Testis (tissue), 3 donors: Measurements from ENCODE around the gene NINL. TPM values are rescaled to one million over a fixed set of nuclear protein-coding genes. Genes with fewer than 3 reads are reported as not detected.

Experiments used
- DNase-seq: peaks from one replicate; pipeline ENCODE4 v3.0.0-alpha.2; 2019
- H3K27ac ChIP-seq, 2 donors: fragments of 200-600 bp; sonication (generic); one replicate each; pipeline ENCODE4 v1.5.1; 2019
- H3K27me3 ChIP-seq: fragments of 200-600 bp; sonication (generic); one replicate; pipeline ENCODE4 v1.5.1; 2019
- H3K36me3 ChIP-seq: fragments of 200-600 bp; sonication (generic); one replicate; pipeline ENCODE4 v1.5.1; 2017; ENCODE audit warnings: low read depth; ENCODE audit errors: missing control alignments
- H3K4me1 ChIP-seq: fragments of 200-600 bp; sonication (generic); one replicate; pipeline ENCODE4 v1.5.1; 2019
- H3K4me3 ChIP-seq, 2 donors: fragments of 200-600 bp; sonication (generic); one replicate each; pipeline ENCODE4 v1.5.1; 2017 to 2019
- H3K9me3 ChIP-seq: fragments of 200-600 bp; sonication (generic); one replicate; pipeline ENCODE4 v1.5.1; 2017
- POLR2A ChIP-seq: fragments of 450-650 bp; IDR thresholded peaks from one replicate; pipeline ENCODE4 v1.6.1; 2017; ENCODE audit warnings: antibody characterized with exemption, mild to moderate bottlenecking, moderate library complexity
- WGBS, 2 donors: methylation state at CpG; one replicate each; pipeline ENCODE4 v1.1.5; 2018; 5-methylcytosine and 5-hydroxymethylcytosine counted together
- intact Hi-C: fragments of 100-400 bp; cut with DNase I; formaldehyde crosslinking; loops from one replicate; pipeline ENCODE4 v1.15.1; 2023; ENCODE audit warnings: low total_unique reads
- polyA plus RNA-seq: library from polyadenylated mRNA; stranded (reverse); fragments of 350-450 nt; fragmentation: Illumina TruSeq; extraction: RNeasy Lipid Tissue Mini Kit (QIAGEN cat#74804); gene quantifications from one replicate; pipeline ENCODE4 v1.2.3, GENCODE V29; 2014; ENCODE audit warnings: low read depth, low replicate concordance; ENCODE audit not compliant: insufficient read depth
- total RNA-seq, 2 donors: library from RNA; depleted of rRNA; stranded (reverse); fragments of >200 nt; gene quantifications; one replicate each; pipeline ENCODE4 v1.2.3, GENCODE V29; 2016
- TF ChIP-seq, protein P1 (sequence below), 3 experiments: fragments of 450-650 bp in 2 of 3; fragments of 200-600 bp in 1 of 3; sonication (generic) in 1 of 3; IDR thresholded peaks; one replicate each; pipeline ENCODE4 v1.5.1; 2016 to 2019; ENCODE audit warnings: antibody characterized with exemption in 3 of 3, mild to moderate bottlenecking in 2 of 3, moderate library complexity in 1 of 3

NINL gene
- total and polyA plus RNA-seq, 3 donors from 2014 or later, result 17.9 to 33.4 (median 32.8) TPM

DNA sequence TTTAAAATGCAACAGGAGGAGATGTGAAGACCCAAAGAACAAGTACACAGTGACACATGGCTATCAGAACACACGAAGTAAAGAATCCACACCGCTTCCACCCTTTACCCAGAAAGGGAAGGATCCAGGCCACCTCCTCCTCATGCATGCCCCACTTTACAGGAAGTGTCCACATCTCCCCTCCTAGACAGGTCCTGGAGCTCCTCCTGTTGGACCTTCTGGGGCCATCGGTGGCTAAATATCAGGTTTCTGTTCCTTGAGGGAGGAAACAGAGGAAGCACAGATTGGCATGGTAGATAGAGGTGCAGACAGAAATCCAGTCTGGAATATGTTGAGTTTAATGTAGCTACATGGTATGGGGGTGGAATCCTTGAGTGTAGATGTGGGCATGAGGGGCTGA lies 10.9 kb downstream of the NINL start:
- H3K9me3 ChIP-seq, result no peaks in the 10 kb centered on the region
- H3K27me3 ChIP-seq, result no peaks in the 10 kb centered on the region
- peaks cover 38% of the 10 kb centered on the region for H3K4me1 ChIP-seq
- peak overlapping the region in 1 of 2 donors; percentile 25 for H3K27ac ChIP-seq
- no peak for DNase-seq
- intact Hi-C loops, result no loop called here
- WGBS, 2 donors, result 66 to 70% methylated on average over 3 of the region's 3 CpGs
- no peak for TF ChIP-seq POLR2A
- TF ChIP-seq, protein P1, sequence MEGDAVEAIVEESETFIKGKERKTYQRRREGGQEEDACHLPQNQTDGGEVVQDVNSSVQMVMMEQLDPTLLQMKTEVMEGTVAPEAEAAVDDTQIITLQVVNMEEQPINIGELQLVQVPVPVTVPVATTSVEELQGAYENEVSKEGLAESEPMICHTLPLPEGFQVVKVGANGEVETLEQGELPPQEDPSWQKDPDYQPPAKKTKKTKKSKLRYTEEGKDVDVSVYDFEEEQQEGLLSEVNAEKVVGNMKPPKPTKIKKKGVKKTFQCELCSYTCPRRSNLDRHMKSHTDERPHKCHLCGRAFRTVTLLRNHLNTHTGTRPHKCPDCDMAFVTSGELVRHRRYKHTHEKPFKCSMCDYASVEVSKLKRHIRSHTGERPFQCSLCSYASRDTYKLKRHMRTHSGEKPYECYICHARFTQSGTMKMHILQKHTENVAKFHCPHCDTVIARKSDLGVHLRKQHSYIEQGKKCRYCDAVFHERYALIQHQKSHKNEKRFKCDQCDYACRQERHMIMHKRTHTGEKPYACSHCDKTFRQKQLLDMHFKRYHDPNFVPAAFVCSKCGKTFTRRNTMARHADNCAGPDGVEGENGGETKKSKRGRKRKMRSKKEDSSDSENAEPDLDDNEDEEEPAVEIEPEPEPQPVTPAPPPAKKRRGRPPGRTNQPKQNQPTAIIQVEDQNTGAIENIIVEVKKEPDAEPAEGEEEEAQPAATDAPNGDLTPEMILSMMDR (IDR thresholded peaks at IDR 0.05), result no peak
- no peaks in the 10 kb centered on the region for H3K36me3 ChIP-seq
- no peak overlapping the region for H3K4me3 ChIP-seq

DNA sequence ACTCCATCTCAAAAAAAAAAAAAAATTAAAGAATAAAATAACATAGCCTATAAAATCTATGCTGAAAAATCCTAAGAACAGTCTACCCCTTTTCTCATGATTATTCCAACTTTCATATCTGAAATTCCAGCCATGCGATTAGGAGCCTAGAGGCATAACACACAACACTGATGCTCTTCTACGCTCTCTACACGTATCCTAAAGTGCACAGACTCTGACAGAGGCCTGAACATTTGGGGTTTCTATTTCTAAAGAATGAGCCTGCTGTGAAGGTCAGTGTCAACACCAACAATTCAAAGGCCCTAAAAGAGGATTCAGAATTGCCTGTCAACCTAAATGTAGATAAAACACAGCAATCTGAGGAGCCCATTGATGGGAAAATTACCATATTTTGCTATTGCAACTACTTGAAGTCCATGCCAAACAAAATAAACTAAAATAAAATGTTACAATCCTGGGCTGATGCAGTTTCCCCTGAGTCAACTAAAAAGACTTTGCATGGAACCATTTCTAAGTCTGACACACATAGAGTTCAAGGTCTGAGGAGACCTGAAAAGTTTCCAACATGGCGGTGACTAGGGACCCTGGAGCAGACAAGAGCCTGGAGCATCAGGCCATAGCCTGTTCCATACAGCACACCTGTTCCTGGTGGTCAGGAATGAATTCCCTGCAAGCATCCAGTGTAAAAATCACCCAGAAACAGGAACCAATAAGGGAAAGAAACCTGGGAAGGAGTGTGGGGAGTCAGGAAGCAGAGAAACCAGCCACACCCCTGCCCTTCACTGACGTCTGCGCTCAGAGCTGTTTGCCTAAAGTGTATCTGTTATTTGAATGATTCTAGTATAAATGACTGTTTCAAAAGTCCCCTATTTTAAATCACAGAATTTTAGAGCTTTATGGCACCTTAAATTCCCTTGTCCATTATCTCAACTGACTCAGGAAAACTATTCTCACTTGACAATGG lies 11.8 kb downstream of the NINL start:
- no peak for DNase-seq
- Histone ChIP-seq H3K4me3 (no peak overlapping the region), H3K9me3 (no peaks in the 10 kb centered on the region), H3K36me3 (no peaks in the 10 kb centered on the region), H3K27ac (peak overlapping the region; percentile 18 to 25), H3K27me3 (no peaks in the 10 kb centered on the region), H3K4me1 (peaks cover 35% of the 10 kb centered on the region)
- no peak for TF ChIP-seq POLR2A
- TF ChIP-seq, protein P1 (IDR thresholded peaks at IDR 0.05), result no peak
- intact Hi-C loops, result no loop called here
- 58 to 60% methylated on average over 6 of the region's 6 CpGs for WGBS, 2 donors

DNA sequence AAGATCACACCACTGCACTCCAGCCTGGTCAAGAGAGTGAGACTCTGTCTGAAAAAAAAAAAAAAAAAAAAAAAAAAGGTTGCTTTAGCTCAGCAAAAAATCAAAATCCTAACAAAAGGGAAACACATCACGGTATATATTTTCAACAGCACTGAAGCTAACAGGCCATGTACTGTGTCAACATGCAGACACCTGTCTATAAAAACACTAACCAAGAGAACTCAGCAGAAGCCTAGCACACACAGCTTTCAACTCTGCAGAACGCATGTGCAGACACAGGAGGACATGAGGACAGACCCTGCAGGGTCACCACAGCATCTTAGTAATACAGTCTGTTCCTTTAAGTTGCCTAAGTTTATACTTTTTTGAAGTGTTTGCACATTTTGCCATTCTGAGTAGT lies 13.5 kb downstream of the NINL start:
- intact Hi-C loops, result no loop called here
- Histone ChIP-seq H3K4me3 (no peak overlapping the region), H3K36me3 (no peaks in the 10 kb centered on the region), H3K27me3 (no peaks in the 10 kb centered on the region), H3K4me1 (peaks cover 31% of the 10 kb centered on the region), H3K9me3 (no peaks in the 10 kb centered on the region), H3K27ac (no peak overlapping the region)
- WGBS, 2 donors, result 51 to 53% methylated on average over 2 of the region's 2 CpGs
- TF ChIP-seq, protein P1 (IDR thresholded peaks at IDR 0.05), result no peak
- no peak for TF ChIP-seq POLR2A
- DNase-seq, result no peak

DNA sequence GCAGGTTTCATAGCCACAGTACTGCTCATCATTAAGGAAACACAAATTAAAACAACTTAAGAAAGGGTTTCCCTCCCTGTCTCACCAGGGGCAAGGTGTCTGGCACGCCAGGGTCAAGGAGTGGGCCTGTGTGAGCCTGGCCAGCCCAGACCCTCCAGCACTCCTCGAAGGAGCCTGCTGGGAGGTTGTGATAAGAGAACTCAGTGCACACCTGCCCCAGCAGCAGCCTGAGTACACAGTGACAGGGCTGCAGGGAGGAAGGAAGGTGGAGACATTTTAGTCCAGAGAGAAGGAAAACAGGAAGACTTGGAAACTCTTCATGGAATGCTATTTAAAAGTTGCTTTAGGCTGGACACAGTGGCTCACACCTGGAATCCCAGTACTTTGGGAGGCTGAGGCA lies 14.1 kb downstream of the NINL start:
- Histone ChIP-seq H3K4me1 (peaks cover 27% of the 10 kb centered on the region), H3K36me3 (no peaks in the 10 kb centered on the region), H3K27ac (no peak overlapping the region), H3K9me3 (no peaks in the 10 kb centered on the region), H3K4me3 (no peak overlapping the region), H3K27me3 (no peaks in the 10 kb centered on the region)
- intact Hi-C loops, result no loop called here
- no peak for TF ChIP-seq POLR2A
- TF ChIP-seq, protein P1 (IDR thresholded peaks at IDR 0.05), result no peak
- no peak for DNase-seq
- 52 to 75% methylated on average over 2 of the region's 2 CpGs for WGBS, 2 donors
